Neural progenitor cell (in vitro differentiated cells): ENCODE results near the gene ENPEP. TPM values are rescaled to one million over a fixed set of nuclear protein-coding genes. Genes with fewer than 3 reads are reported as not detected.

Experiments
- DNase-seq: peaks from one replicate; pipeline ENCODE4 v3.0.0-alpha.2; 2016; ENCODE audit warnings: low spot score
- H2AFZ ChIP-seq: fragments of 200-600 bp; sonication (generic); replicated peaks from 2 replicates; pipeline ENCODE4 v1.6.1; 2016; ENCODE audit warnings: antibody characterized with exemption
- H3F3A ChIP-seq: fragments of 200-600 bp; sonication (generic); 2 replicates; pipeline ENCODE4 v1.6.1; 2016; ENCODE audit warnings: antibody characterized with exemption, low read depth
- H3K27ac ChIP-seq: fragments of 200-600 bp; sonication (generic); 2 replicates; pipeline ENCODE4 v1.5.1; 2016; ENCODE audit warnings: mild to moderate bottlenecking
- H3K27me3 ChIP-seq: fragments of 200-600 bp; sonication (generic); 2 replicates; pipeline ENCODE4 v1.6.1; 2016; ENCODE audit warnings: mild to moderate bottlenecking, moderate library complexity
- H3K36me3 ChIP-seq: fragments of 200-600 bp; sonication (generic); 2 replicates; pipeline ENCODE4 v1.5.1; 2016
- H3K4me1 ChIP-seq: fragments of 200-600 bp; sonication (generic); 2 replicates; pipeline ENCODE4 v1.6.1; 2016; ENCODE audit warnings: mixed run types
- H3K4me2 ChIP-seq: fragments of 200-600 bp; sonication (generic); 2 replicates; pipeline ENCODE4 v1.6.1; 2016
- H3K4me3 ChIP-seq: fragments of 200-600 bp; sonication (generic); 2 replicates; pipeline ENCODE4 v1.5.1; 2016
- H3K79me2 ChIP-seq: fragments of 200-600 bp; sonication (generic); 2 replicates; pipeline ENCODE4 v1.6.1; 2016; ENCODE audit warnings: low read depth
- H3K9ac ChIP-seq: fragments of 200-600 bp; sonication (generic); 2 replicates; pipeline ENCODE4 v1.6.1; 2016
- H3K9me3 ChIP-seq: fragments of 200-600 bp; sonication (generic); 2 replicates; pipeline ENCODE4 v1.5.1; 2016; ENCODE audit warnings: low read depth
- H4K20me1 ChIP-seq: fragments of 200-600 bp; sonication (generic); 2 replicates; pipeline ENCODE4 v1.6.1; 2016; ENCODE audit warnings: low read depth
- H3K27ac Mint-ChIP-seq: 3 replicates; pipeline ENCODE4 v1.8.0; 2021; ENCODE audit warnings: mixed read lengths
- H3K27me3 Mint-ChIP-seq: 2 replicates; pipeline ENCODE4 v1.8.0; 2022; ENCODE audit warnings: low read depth, mild to moderate bottlenecking, inconsistent platforms, moderate library complexity, mixed read lengths; ENCODE audit not compliant: insufficient read depth
- H3K36me3 Mint-ChIP-seq: 3 replicates; pipeline ENCODE4 v1.8.0; 2021; ENCODE audit warnings: mixed read lengths
- H3K4me1 Mint-ChIP-seq: 3 replicates; pipeline ENCODE4 v1.8.0; 2021; ENCODE audit warnings: mixed read lengths
- H3K4me3 Mint-ChIP-seq: 3 replicates; pipeline ENCODE4 v1.8.0; 2021; ENCODE audit warnings: mild to moderate bottlenecking, moderate library complexity, mixed read lengths
- H3K9me3 Mint-ChIP-seq: 3 replicates; pipeline ENCODE4 v1.8.0; 2020; ENCODE audit warnings: mixed read lengths
- CTCF ChIP-seq: fragments of 200-600 bp; sonication (generic); IDR thresholded peaks from 2 replicates; pipeline ENCODE4 v1.5.1; 2017; ENCODE audit warnings: antibody characterized with exemption, mild to moderate bottlenecking
- EZH2 ChIP-seq: fragments of 200-600 bp; sonication (generic); IDR thresholded peaks from 2 replicates; pipeline ENCODE4 v1.6.1; 2017; ENCODE audit warnings: antibody characterized with exemption, mild to moderate bottlenecking, moderate library complexity
- EZH2phosphoT487 ChIP-seq: fragments of 200-600 bp; sonication (generic); IDR thresholded peaks from 2 replicates; pipeline ENCODE4 v1.6.1; 2017; ENCODE audit warnings: antibody characterized with exemption
- total RNA-seq: library from RNA; depleted of rRNA; stranded (reverse); fragments of >200 nt; gene quantifications from 2 replicates; pipeline ENCODE4 v1.2.3, GENCODE V29; 2015; ENCODE audit warnings: low replicate concordance

The ENPEP gene
- total RNA-seq, 1 donor from 2014 or later = 1.5 TPM

- H3K4me3 ChIP-seq = no peak overlapping the region
- Mint-ChIP-seq H3K27me3 (peaks cover 3% of the 10 kb centered on the region), H3K27ac (no peak overlapping the region), H3K4me3 (no peak overlapping the region), H3K9me3 (no peaks in the 10 kb centered on the region), H3K36me3 (no peaks in the 10 kb centered on the region), H3K4me1 (no peaks in the 10 kb centered on the region)
- H3F3A ChIP-seq = no peaks in the 10 kb centered on the region
- H2AFZ ChIP-seq = no peak overlapping the region
- DNase-seq = no peak
- no peaks in the 10 kb centered on the region for H4K20me1 ChIP-seq
- H3K27me3 ChIP-seq = no peaks in the 10 kb centered on the region
- no peaks in the 10 kb centered on the region for H3K9me3 ChIP-seq
- no peak for TF ChIP-seq CTCF
- TF ChIP-seq EZH2phosphoT487 = no peak
- TF ChIP-seq EZH2 = no peak
- H3K79me2 ChIP-seq = no peaks in the 10 kb centered on the region
- no peaks in the 10 kb centered on the region for H3K4me1 ChIP-seq
- no peak overlapping the region for H3K4me2 ChIP-seq
- no peak overlapping the region for H3K27ac ChIP-seq
- H3K36me3 ChIP-seq = no peaks in the 10 kb centered on the region
- no peak overlapping the region for H3K9ac ChIP-seq
These were observed 4.9 kb downstream of the ENPEP start for GRCh38 chr4:110480746-110481271.

DNA sequence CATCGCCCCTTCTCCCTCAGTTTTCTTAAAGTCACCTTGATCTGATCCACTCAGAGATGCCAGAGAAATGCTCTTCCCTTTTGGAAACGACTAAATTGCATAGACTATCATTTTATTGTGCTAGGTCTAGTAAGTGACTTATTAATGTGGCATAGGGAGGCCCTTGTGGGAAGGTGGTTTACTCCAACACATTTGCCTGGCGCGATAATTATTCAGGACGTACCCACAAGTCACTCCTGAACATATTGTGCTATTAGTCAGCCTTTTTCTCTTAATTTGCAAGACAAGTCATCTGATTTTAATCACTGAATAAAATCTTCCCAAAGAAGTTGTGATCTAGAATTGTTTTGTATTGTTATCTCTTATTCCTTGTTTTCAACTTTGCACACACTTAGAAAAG is 7.6 kb downstream of the ENPEP start:
- no peaks in the 10 kb centered on the region for H3K9me3 Mint-ChIP-seq
- no peak overlapping the region for H2AFZ ChIP-seq
- no peaks in the 10 kb centered on the region for H3K36me3 Mint-ChIP-seq
- no peaks in the 10 kb centered on the region for H3F3A ChIP-seq
- H3K36me3 ChIP-seq = no peaks in the 10 kb centered on the region
- H3K4me3 ChIP-seq = no peak overlapping the region
- no peak overlapping the region for H3K27ac ChIP-seq
- H3K4me1 ChIP-seq = peaks cover 6% of the 10 kb centered on the region
- no peaks in the 10 kb centered on the region for H3K27me3 ChIP-seq
- H4K20me1 ChIP-seq = no peaks in the 10 kb centered on the region
- H3K4me3 Mint-ChIP-seq = no peak overlapping the region
- no peak for TF ChIP-seq EZH2
- no peak for TF ChIP-seq EZH2phosphoT487
- TF ChIP-seq CTCF = no peak
- H3K79me2 ChIP-seq = no peaks in the 10 kb centered on the region
- peaks cover 4% of the 10 kb centered on the region for H3K27me3 Mint-ChIP-seq
- no peak overlapping the region for H3K4me2 ChIP-seq
- H3K9me3 ChIP-seq = no peaks in the 10 kb centered on the region
- peaks cover 7% of the 10 kb centered on the region for H3K4me1 Mint-ChIP-seq
- H3K9ac ChIP-seq = no peak overlapping the region
- no peak for DNase-seq
- H3K27ac Mint-ChIP-seq = no peak overlapping the region

- peaks cover 4% of the 10 kb centered on the region for H3K27me3 Mint-ChIP-seq
- no peak for DNase-seq
- H3K36me3 Mint-ChIP-seq = no peaks in the 10 kb centered on the region
- H3K4me1 Mint-ChIP-seq = peaks cover 8% of the 10 kb centered on the region
- no peak overlapping the region for H3K27ac Mint-ChIP-seq
- peaks cover 6% of the 10 kb centered on the region for H3K4me1 ChIP-seq
- no peaks in the 10 kb centered on the region for H3F3A ChIP-seq
- H3K9me3 ChIP-seq = no peaks in the 10 kb centered on the region
- TF ChIP-seq EZH2phosphoT487 (no peak), EZH2 (no peak), CTCF (no peak)
- H3K36me3 ChIP-seq = no peaks in the 10 kb centered on the region
- no peak overlapping the region for H3K9ac ChIP-seq
- H3K4me2 ChIP-seq = no peak overlapping the region
- H3K4me3 ChIP-seq = no peak overlapping the region
- H3K9me3 Mint-ChIP-seq = no peaks in the 10 kb centered on the region
- no peak overlapping the region for H2AFZ ChIP-seq
- no peaks in the 10 kb centered on the region for H3K27me3 ChIP-seq
- no peaks in the 10 kb centered on the region for H4K20me1 ChIP-seq
- no peaks in the 10 kb centered on the region for H3K79me2 ChIP-seq
- H3K27ac ChIP-seq = no peak overlapping the region
- H3K4me3 Mint-ChIP-seq = no peak overlapping the region
These were observed 8.1 kb downstream of the ENPEP start for GRCh38 chr4:110484029-110484428.
